Activated CD4-positive, CD25-positive, alpha-beta regulatory T cell treated with anti-CD3 and anti-CD28 coated beads, Interleukin-2, amount 50 U/mL, for 72 hours (primary cell): Measurements from ENCODE around the gene GRIN2A.

Source experiments
- DNase-seq: peaks from one replicate; pipeline ENCODE4 v3.0.0; 2021

The GRIN2A gene

DNA sequence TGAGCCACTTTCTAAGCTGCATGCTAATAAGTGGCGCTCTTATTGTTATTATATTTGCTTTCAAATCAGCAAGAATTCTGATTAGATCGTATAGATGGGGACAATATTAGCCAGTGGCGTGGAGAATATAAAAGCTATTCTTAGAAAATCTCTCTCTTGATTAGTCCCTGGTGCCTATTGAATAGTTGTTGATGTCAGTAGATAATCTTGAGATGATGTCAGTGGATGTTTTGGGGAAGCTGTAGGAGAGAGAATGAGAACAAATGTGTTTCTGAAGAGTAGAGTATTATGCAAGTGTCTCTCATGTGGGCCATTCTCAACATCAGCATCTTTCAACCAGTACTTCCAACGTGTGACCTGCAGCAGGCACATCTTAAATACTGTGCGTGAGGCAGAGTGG is 445.7 kb downstream of the GRIN2A start:
- DNase-seq, result no peak

DNA sequence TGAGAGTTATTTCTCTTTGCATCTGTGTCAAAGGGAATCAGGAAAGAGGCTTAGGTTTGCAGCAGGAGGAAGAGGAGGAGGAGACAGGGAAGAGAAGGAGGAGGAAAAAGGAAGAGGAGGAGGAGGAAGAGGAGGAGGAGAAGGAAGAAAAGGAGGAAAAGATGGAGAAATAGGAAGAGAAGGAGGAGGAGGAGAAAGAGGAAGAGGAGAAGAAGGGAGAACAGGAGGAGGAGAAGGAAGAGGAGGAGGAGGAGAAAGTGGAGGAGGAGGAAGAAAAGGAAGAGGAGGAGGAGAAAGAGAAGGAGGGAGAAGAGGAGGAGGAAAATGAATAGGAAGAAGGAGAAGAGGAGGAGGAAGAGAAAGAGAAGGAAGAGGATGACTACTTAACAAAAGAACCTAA is 459.1 kb downstream of the GRIN2A start:
- no peak for DNase-seq

DNA sequence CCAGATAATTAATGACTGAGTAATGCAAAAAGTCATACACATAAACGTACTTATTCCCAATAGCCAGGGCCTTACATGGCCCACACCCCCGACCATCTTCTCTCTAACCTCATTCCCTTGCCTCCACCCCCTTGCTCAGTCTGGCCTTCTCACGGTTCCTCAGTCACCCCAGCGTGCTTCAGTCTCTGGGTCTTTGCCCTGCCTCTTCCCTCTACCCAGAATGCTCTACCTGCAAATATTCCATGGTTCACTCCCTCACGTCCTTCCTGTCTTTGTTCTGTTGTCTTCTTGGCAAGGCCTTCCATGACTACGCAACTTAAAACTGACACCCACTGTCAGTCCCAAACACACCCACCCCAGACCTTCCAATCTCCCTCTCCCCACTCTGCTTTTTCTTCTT is 468.3 kb downstream of the GRIN2A start:
- DNase-seq, result no peak

DNA sequence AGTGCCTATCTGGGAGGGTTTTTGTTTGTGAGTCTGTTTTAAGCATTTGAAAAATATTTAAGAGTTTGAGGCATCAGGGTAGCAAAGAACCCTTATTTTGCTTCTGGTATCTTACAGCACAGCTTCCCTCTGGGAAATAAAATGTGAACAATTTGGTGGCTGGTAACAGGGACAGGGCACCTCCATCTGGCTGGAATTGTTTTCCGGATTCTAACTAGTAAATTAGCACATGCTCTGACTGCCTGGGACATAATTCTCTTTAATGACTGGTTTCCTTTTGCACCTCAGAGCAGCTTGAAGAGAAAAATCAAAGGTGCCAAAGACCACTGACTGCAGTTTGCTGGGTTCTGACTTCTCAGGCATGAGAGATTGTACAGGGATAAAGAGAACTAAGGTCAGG is 469.1 kb downstream of the GRIN2A start:
- DNase-seq, result no peak

DNA sequence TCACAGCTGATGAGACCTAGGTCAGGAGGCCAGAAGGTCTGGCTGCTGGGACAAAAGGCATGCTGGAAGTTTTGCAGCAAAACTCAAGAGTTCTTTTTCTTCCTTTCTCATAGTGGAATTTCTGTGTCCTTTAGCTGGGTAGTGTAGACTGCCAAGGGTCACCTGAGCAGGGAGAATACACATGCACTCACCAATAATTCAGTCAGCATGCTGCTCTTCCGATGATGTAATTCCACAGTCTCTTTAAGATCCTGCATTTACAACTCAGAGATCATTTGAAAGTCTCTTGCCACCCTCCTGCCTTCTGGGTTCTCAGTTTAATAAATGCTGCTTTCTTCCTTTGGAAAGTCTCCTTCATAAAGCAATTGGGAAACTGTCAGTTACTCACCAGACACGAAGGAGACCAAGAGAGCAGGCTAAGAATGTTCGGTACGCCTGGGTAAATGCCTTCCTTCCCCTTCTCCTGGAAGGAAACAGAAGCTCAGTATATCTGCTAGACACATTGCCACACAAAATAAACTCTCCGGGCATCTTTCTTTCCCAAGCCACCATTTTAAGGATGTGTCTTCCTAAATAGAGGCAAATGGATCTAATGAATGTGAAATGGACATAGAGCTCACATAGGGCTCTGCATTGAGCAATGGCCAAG is 473.1 kb downstream of the GRIN2A start:
- no peak for DNase-seq

DNA sequence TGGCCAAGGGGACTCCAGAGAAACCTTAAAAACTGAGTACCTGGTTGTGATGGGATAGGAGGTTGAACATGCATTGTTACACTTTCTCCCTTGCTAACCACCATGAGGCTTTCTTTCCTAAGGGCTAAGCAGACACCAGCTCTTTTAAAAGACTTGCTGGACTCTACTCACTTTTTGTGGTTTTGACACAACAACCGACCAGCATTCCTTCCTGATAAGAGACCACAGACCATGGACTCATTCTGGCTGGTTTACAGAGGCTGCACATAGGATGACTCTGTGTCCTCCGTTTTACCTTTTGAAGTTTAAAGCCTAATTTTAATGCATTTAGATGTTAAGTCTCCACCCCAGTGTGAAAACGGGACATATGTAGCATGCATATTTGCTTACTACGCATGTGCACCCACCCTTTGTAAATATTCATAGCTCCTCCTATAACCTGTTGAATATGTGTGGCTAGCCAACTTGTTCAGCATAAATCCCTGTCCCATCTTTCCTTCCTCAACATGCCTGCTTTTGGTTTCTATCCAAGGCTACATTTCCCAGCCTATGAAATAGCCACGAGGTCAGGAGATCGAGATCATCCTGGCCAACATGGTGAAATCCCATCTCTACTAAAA is 475.9 kb downstream of the GRIN2A start:
- DNase-seq, result no peak

DNA sequence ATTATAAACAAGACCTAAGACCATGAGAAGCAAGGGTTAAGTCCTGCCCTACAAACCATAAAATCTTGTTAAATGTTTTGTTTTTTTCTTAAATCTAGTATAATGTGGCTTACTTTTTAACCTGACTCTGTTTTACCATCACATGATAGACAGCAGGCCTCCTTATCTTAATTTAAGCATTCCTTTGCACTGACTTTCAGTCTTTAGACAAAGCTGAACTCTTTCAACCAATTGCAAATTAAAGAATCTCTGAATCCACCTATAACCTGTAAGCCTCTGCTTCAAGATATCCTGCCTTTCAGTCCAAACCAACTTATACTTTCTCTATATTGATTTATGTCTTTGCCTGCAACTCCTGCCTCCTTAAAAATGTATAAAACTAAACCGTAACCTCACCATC is 478.5 kb downstream of the GRIN2A start:
- DNase-seq, result no peak
